ENCODE measurements around the gene TMEM150C. TPM values are rescaled to one million over a fixed set of nuclear protein-coding genes. Genes with fewer than 3 reads are reported as not detected.

Gene TMEM150C
- total RNA-seq, 4 donors from 2014 or later = 0.88 to 1.3 (median 1.1) TPM; not detected in 1

- no peaks in the 10 kb centered on the region for H3K9me3 ChIP-seq
- no peak overlapping the region for H3K4me3 ChIP-seq
- DNase-seq = no peak
- H3K36me3 ChIP-seq = no peaks in the 10 kb centered on the region
- H3K27ac ChIP-seq = no peak overlapping the region
- no peaks in the 10 kb centered on the region for H3K4me1 ChIP-seq
- TF ChIP-seq, protein P1, sequence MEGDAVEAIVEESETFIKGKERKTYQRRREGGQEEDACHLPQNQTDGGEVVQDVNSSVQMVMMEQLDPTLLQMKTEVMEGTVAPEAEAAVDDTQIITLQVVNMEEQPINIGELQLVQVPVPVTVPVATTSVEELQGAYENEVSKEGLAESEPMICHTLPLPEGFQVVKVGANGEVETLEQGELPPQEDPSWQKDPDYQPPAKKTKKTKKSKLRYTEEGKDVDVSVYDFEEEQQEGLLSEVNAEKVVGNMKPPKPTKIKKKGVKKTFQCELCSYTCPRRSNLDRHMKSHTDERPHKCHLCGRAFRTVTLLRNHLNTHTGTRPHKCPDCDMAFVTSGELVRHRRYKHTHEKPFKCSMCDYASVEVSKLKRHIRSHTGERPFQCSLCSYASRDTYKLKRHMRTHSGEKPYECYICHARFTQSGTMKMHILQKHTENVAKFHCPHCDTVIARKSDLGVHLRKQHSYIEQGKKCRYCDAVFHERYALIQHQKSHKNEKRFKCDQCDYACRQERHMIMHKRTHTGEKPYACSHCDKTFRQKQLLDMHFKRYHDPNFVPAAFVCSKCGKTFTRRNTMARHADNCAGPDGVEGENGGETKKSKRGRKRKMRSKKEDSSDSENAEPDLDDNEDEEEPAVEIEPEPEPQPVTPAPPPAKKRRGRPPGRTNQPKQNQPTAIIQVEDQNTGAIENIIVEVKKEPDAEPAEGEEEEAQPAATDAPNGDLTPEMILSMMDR (IDR thresholded peaks at IDR 0.05) = no peak
- no peak for TF ChIP-seq POLR2A (IDR thresholded peaks at IDR 0.05)
- no peaks in the 10 kb centered on the region for H3K27me3 ChIP-seq
Observed at GRCh38 chr4:82491251-82491960, 70.4 kb downstream of the TMEM150C start.

GRCh38 chr4:82489987-82490386, 71.8 kb downstream of the TMEM150C start:
- Histone ChIP-seq H3K27ac (no peak overlapping the region), H3K4me3 (no peak overlapping the region), H3K4me1 (no peaks in the 10 kb centered on the region), H3K9me3 (no peaks in the 10 kb centered on the region), H3K27me3 (no peaks in the 10 kb centered on the region), H3K36me3 (no peaks in the 10 kb centered on the region)
- TF ChIP-seq POLR2A (IDR thresholded peaks at IDR 0.05) = no peak
- no peak for DNase-seq

DNA sequence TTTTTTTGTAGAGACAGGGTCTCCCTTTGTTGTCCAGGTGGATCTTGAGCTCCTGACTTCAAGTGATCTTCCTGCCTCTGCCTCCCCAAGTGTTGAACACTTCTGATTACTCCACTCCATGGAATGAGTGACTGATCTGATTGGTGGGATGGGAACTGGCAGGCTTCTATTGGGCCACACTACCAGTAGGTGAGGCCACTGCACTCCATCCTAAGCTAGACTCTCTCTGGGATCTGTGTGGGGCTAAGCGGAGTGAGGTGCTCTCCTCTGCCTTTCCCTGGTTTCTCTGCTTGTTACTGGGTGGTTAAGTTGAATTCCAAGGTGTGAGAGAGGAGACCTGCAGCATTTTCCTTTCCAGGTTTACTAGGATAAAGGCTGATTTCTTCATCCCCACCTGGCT, 72.7 kb downstream of the TMEM150C start:
- TF ChIP-seq POLR2A (IDR thresholded peaks at IDR 0.05) = no peak
- TF ChIP-seq, protein P1 (IDR thresholded peaks at IDR 0.05) = no peak
- H3K27me3 ChIP-seq = no peaks in the 10 kb centered on the region
- H3K4me3 ChIP-seq = no peak overlapping the region
- H3K4me1 ChIP-seq = no peaks in the 10 kb centered on the region
- H3K36me3 ChIP-seq = no peaks in the 10 kb centered on the region
- no peaks in the 10 kb centered on the region for H3K9me3 ChIP-seq
- no peak overlapping the region for H3K27ac ChIP-seq
- no peak for DNase-seq

DNA sequence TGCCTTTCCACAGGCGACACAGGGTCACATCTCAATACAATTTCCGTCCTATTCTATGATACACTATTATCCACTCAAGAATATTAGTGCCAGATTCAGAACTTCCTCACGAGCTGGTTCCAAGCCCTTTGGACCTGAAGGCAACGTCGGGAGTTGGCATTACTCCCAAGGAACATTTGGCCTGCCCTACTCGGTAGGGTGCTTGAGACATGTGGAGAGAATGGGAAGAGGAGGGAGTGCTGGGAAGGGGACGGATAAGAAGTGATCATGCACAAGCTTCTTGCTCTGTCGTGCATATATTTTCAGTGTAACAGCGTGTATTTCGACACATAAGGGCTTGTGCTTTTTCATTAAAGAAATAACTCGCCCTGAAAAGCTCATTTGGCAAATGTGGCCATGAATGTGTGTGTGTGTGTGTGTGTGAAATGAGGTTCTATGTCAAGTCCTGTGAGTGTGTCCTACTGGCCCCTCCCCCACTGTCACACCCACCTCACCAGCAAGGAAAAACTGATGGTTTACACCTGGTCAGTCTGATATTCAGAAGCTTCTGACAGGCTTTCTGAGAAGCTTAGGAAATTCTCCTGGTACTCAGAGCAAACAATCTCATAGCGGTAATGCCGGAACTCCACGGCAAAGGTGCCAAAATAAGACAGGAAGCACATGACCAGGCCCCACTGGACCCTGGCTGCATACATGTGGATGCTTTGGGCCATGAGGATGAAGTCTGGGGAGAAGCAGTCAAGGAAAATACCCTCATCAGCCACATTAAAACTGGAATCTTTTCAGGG, 76.6 kb downstream of the TMEM150C start:
- Histone ChIP-seq H3K27ac (no peak overlapping the region), H3K27me3 (no peaks in the 10 kb centered on the region), H3K4me1 (no peaks in the 10 kb centered on the region), H3K36me3 (no peaks in the 10 kb centered on the region), H3K4me3 (no peak overlapping the region), H3K9me3 (no peaks in the 10 kb centered on the region)
- no peak for DNase-seq
- TF ChIP-seq, protein P1 (IDR thresholded peaks at IDR 0.05) = no peak
- no peak for TF ChIP-seq POLR2A (IDR thresholded peaks at IDR 0.05)

DNA sequence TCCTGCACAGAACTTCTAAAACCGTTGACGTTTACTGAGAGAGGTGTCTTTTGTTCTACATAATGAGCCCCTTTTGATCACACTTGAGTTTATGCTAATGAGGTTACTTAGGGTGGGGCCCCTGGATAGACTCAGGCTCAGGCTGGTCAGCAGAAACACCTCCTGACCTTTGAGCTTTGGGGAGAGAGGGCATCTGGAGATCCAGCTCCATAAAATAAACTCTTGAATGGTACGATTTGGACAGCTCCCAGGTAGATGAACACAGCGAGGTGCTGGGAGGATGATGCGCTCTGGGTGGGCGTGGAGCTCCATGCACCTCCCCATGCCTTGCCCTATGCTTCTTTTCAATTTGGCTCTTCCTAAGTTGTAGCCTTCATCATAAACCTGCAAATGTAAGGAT, 79.4 kb downstream of the TMEM150C start:
- no peak for DNase-seq
- no peak overlapping the region for H3K4me3 ChIP-seq
- TF ChIP-seq, protein P1 (IDR thresholded peaks at IDR 0.05) = no peak
- TF ChIP-seq POLR2A (IDR thresholded peaks at IDR 0.05) = no peak
- no peaks in the 10 kb centered on the region for H3K36me3 ChIP-seq
- H3K9me3 ChIP-seq = no peaks in the 10 kb centered on the region
- no peak overlapping the region for H3K27ac ChIP-seq
- no peaks in the 10 kb centered on the region for H3K4me1 ChIP-seq
- no peaks in the 10 kb centered on the region for H3K27me3 ChIP-seq

DNA sequence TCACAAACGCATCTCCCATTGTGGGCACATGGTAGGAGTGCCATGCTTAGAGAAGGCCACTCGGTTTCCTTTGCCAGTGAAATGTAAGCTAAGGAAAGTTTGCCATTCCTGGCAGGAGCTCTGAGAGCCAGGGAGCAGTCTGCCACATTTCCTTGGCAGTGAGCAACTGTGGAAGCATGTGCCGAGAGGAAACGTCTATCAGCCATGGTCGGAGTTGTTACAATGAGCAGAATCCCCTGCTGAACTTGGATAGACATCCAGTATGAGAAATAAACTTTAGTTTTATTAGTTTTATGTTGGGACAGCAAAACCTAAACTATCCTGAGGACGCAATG, 80.3 kb downstream of the TMEM150C start:
- Histone ChIP-seq H3K9me3 (no peaks in the 10 kb centered on the region), H3K36me3 (no peaks in the 10 kb centered on the region), H3K4me1 (no peaks in the 10 kb centered on the region), H3K4me3 (no peak overlapping the region), H3K27ac (no peak overlapping the region), H3K27me3 (no peaks in the 10 kb centered on the region)
- no peak for DNase-seq
- no peak for TF ChIP-seq POLR2A (IDR thresholded peaks at IDR 0.05)
- TF ChIP-seq, protein P1 (IDR thresholded peaks at IDR 0.05) = no peak

All from Peyer's patch (tissue), 4 donors.